GM21367 (cell line): ENCODE measurements around the gene MROH2B.

Experiments
- ATAC-seq: cut with Tn5 transposase; IDR thresholded peaks from one replicate; pipeline ENCODE4 v1.9.1; 2021; ENCODE audit not compliant: unreplicated experiment

Gene MROH2B

DNA sequence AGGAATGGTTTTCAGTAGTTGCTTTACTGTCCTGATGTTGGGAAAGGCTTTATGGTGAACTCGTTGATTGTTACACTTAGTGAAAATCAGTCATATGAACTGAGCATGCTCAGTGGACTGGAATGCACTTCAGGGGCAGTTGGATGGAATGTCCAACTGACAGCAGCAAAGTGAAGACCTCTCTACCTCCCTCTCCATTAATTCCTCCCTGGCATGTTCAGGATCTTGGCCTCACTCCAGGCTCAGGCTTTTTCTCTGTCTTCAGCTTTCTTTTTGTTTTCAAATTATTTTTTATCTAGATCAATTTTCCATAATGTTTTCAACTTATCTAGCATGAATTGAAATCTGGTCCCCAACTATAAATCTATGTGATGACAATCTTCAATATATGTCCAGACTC, at the start of gene MROH2B:
TSS of gene MROH2B (minus strand) at position 101 of the 400 bp plus-strand sequence. CDS start 490 bp downstream, outside the sequence.
- no peak for ATAC-seq

DNA sequence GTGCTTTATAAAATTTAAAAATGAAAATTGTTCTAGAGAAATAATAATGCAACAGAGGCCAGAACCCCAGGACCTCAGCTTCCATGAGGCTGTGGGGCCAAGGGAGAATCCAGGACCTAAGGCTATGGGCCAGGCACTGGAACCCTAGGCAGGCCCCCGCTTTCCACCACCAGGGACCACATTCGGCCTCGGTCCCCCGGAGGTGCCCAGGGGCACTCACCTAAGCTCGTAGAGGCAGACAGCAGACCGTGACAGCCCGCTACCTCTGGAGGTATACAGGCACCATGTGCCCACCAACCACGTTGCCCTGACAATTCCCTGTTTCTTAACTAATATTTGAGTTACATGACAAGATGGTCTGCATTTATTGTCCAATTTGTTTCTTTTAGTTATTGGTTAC, 49.5 kb upstream of the MROH2B start:
- no peak for ATAC-seq

DNA sequence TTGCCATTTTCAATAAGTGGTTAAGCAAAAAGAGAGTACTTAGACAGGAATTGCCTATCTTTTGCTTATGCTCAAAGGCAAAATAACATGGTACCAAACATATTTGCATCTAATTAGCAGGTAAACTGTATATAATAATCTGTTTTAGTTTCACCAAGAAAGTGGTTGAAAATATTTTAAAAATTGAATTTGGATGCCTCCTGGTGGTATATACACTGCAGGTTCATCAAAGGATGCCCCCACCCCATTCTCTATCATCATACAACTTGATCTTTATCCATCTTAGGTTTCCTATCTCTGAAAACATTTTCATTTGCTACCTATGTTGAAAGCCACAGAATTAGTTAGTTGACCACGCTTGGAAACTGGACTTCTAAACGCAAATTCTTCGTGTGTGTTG, 47.0 kb upstream of the MROH2B start:
- ATAC-seq: no peak

DNA sequence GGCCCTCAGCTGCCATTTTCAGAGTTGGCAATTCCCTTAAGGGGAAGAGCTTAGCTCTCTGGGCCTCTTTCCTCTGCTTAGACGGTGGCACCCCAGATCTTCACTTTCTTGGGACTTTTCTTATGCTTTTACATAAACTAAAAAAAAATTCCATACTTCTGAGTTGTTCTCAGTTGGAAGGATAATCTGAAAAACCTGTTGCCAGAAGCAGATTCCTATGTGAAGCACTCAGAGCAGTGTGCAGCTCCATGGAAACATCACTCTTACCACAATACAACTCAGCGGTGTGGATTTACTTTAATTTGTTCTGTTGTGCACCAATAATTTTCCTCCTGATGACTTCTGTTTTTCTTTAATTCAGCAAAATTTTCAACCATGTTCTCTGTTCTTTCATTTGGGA, 44.1 kb upstream of the MROH2B start:
- ATAC-seq: no peak

DNA sequence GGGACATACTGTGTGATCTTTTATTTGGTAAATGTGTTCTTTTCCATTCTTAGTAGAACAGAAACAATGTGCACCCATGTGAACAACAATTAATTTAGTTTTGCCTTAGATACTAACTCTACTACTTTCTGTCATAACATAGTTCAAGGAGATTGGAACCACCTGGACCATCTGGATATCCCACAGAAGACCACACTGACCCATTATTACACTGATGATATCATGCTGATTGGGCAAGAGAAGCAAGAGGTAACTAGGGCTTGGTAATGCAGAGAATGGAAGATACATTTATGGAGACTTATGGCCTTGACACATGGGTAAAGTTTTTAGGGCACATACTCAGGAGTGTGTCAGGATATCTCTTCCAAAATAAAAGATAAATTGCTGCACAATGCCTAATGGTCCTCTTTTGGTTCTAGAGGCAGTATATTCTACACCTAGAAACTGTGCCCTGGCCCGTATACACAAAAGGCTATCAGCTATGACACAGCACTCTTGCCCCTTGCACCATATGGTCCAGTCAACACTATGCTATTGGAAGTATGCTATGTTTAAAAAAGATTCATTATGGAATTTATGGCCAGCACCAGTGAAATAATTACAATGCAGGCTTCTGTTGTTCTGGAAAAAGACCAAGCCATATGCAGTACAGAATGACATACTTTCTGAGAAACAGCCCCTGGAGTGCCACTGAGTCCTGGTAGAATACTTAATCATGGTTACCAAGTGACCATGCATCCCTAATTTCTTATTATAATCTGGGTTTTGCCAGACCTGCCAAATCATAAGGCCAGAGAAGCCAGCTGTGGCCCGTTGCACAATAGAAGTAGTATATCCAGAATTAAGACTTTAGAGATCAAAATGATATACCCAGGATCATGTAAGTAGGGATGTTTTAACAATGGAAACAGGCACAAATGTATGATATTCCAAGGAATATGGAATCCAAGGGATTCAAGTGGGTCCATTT, 41.6 kb upstream of the MROH2B start:
- no peak for ATAC-seq

DNA sequence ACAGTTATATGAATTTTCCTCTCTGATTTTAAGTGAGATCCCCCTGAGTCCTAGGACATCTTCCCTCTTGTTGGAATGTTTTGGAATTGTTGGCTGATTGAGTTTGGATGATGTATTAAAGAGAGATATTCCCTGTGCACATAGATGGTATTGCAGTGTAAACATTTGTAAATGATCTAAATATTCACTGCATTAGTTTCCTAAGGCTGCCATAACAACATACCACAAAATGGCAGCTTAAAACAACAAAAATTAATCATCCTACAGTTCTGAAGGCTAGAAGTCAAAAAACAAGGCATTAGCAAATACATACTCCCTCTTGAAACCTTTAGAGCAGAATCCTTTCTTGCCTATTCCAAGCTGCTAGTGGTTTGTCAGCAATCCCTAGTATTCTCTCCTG, 38.0 kb upstream of the MROH2B start:
- no peak for ATAC-seq

DNA sequence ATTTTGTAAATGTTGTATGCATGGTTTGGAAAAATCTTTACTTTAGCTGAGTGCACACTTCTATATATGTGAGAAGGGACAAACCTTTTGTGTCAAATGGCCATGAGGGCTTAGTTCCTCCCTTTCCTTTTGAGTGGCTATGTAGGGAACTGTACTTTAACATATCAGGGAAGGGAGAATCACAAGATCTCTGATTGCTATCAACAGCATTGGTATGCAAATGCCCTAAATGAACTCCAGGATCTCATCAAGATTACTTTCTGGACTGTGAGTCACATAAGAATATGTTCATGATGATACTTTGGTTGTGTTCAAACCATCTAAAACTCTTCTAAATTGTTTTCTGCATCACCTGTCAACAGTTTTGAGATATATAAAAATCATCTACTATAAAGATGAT, 31.2 kb upstream of the MROH2B start:
- ATAC-seq: no peak

DNA sequence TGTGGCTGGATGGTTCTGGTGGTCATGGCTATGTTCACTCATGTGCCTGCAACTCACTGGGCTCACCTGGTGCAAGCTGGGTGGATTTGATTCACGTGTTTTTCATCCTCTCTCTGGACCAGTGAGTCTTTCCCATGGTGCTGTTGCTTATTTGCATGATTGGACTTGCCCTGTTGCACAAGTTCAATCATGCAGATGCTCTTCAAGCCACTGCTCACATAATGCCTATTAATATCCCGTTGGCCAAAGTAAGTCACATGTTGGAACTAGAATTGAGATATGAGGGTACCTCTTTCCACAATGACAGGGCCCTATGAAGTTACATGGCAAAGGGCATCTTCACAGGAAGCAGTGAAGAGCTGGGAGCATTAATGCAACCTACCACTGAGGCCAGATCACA, 26.5 kb upstream of the MROH2B start:
- no peak for ATAC-seq

DNA sequence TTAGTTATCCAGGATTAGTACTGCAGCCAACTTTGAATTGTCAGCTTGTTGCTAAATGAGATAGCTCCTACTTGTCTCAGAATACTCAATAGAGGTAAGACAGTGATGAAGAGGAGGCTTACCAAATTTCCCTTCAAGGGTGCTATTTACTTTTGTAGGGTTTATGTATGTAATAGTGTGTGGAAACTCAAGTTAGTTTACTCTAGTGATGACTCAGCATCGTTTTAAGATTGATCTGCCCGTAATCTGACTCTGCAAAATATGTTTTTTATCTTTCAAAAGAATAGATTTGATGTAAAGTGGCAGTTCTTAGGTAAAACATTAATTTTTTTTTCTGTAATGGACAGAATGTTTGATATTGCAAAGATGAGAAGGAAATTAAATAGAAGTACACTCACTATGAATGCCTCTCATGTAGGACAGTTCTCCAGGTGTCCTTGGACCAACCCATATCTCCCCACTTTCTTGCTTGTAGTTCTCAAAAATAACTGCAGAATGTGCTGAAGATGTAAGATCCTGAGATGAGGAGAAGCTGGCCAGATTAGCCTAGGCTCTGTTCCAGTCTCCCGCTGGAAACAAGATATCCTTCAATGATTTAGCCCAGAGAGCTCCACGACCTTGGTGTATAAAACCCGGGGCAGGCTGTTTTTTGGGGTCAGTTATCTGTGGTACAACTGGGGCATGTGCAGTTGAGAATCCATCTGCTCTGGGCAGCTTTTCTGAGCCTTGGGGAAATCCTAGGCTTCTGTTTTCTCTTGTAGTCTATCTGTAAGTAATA, 24.4 kb upstream of the MROH2B start:
- no peak for ATAC-seq

DNA sequence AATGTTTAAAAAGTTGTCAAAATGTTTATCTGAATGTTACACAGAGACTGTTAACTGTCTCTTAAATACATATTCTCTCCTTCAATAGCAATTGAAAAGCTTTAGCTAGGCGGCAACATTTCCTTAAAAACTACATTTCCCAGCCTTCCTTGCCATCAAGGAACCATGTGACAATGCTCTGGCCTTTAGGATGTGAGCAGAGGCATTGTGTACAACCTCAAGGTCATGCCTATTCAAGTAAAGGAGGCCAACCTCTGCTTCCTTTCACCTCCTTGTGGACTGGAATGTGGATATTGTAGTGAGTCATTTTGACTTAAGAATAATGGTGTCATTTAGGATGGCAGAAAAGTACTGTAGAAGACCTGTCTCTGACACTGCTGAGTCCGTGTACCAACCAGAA, 23.7 kb upstream of the MROH2B start:
- no peak for ATAC-seq

DNA sequence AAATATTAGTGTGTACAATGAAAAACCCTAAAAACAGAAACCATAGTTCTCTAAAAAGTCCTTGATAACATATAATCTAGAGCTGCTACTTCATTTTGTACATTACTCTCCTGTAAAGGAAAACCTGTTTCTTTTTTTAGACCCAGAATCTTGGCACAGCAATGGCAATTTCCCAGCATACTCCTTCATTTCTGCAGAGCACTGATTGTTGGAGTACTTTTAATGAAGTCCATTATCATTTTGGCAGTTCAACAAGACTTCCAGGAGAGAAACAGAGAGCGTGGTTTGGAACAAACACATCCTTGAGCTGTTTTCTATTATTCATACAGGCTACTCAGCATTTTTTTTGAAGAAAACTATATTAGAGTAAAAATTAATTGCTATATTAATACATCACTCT, 22.7 kb upstream of the MROH2B start:
- ATAC-seq: no peak

DNA sequence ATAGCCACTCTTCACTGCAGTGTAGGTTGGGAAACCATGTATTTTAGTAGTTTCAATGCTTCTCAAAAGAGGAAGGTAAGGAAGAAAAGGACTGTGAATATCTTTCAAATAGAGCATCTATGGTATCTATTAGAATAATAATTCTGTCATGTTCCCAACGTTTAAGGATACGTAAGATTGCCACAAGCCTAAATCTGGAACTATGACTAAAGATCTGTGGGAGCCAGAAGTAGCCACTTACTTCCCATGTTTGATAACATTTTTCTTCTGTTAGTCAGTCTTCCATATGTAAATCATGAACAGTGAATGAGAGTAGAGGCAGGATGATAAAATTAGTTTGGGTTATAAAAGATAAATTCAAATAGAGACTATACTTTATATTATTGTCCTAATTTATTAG, 16.3 kb upstream of the MROH2B start:
- ATAC-seq: no peak

DNA sequence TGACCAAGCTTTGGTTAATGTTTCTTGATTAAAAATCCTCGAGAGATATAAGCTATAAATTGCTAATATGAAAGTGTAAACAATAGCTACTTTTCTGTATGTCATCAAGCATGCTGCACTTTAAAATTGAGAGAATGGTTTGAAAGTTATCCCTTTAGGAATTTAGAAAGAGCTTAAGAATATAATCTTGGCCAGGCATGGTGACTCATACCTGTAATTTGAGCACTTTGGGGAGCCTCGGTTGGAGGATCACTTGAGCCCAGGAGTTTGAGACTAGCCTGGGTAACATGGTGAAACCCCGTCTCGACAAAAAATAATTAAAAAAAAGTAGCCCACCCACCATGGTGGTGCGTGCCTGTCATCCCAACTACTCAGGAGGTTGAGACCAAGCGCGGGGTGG, 12.2 kb upstream of the MROH2B start:
- ATAC-seq: no peak

DNA sequence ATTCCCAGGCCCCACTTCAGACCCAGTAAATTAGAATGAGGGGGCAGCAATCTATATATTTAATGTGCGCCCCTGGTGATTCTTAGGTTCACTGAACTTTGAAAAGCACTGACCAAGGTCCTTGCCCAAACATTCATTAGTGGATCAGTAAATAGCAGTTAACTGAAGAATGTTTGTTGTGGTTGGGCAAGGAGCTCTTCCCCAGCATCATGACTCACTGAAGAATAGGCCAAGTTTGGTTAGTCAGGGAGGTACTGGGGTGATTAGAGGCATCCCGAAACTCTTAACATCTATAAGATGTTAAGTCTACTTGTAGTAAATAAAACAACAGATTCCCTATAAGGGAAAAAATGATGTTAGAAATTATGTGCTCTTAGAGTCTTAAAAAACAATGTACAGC, 833 bp upstream of the MROH2B start:
- ATAC-seq: no peak

DNA sequence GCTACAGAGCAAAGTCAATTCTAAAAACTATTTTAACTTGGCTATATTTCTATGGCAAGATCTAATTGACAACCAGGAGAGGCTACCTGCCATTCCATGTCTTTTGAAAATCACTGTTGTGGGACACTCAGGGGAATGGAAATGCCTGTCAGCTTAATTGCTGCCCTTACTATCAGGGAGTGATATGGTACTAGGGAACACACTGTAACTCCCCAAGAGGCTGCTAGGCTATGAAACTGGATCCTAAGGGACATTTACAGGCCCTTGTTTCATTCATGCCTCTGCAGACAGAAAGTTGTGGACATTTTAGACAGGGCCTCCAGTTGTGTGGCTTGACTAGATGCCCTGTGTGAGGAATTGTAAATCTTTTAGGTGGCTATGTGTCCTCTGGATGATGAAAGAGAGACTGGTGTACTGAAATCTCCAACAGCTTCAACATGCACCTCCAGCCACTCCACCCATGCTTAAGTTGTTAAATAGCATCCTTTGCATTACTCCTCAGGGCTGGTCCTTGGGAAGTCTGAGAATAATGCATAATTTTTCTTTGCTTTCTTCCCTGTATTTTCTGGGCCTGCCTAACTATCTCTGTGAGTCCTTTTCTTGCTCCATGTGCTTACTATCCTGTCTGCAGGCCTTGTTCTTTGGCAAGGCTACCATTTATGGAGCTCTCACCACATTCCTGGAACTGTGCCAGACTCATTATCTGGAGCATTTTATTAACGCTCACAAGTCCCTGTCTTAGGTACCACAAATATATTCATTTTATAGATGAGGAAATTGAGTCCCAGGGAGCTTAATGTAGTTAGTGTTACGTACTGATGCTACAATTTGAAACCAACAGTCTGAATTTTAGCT, 3.2 kb downstream of the MROH2B start:
- ATAC-seq: no peak

DNA sequence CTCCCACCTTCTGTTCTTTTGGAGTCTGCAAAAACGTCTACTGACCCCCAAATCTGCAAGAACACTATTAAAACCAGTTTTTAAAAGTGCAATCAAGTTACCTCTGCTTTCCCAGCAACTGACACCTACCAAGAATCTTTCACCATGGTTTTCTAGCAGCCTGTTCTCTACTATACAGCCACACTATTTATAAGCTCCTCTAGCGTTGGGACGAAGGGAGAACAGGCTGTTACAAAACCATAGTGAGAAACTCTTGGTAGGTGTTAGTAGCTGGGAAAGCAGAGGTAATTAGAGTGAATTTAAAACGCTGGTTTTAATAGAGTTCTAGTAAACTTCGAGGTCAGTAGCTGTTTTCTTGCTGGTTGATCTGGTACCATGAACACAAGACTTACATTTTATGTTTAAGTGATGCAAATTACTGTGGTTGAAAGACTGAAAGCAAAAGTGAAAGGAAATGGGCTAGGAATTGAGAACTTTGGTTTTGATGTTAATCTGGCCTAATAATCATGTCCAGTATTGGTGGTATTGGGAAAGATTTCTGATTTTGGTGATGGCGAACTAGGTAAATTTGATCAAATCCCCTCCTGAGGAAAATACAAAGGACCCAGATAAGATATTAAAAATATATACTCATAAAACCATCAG, 5.3 kb downstream of the MROH2B start:
- no peak for ATAC-seq

DNA sequence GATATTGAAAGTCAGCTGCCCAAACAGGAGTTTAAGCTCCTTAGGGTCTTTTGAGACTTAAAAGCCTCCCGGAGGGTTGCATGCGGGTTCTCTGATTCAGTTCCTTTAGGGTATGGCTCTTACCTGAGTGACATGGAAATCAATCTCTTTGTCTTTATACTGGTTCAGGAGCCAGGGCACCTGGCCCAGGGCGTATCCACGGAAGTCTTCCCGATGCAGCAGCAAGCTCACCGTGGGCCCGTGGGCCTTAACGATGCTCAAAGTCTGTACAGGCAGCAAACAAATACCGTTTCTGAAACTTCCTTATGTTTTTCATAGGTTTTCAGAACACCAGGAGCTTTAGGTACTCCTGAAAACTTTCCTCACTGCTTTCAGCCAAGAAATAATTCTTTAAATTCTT, 13.2 kb downstream of the MROH2B start:
- no peak for ATAC-seq

DNA sequence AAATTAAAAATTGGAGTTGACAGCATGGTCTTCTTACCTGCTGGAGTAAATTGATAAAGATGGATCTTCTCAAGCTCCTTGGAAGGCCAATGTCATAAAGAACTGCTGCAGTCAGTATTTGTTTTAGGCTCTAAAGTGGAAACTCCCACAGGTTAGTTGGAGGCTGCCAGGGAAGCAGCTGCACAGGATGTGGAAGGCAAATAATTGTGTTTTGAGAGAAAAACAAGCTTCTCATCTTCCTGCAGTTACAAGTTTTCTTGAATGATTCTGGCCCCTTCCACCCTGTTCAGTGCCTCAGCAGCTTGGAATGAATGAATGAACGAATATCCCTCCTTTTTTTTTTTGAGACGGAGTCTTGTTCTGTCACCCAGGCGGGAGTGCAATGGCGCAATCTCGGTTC, 13.9 kb downstream of the MROH2B start:
- no peak for ATAC-seq

DNA sequence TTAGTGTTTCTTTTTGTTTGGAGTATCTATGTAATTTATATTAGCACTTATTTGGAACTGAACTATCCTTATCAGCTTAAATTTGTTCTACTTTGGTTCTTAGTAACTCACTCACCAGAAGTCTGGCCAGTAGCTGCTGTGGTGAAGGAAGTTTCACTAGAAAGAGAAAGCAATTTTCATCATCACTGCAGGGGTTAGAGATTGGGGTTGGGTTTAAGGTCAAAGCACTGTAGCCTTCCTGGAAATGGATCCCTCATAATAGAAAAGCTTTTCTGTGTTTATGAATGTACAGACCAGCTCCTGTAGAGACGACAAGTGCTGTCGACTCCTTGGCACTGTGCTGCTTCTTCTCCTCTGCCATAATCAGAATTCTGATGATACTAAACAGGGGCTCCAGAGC, 22.2 kb downstream of the MROH2B start:
- ATAC-seq: no peak

DNA sequence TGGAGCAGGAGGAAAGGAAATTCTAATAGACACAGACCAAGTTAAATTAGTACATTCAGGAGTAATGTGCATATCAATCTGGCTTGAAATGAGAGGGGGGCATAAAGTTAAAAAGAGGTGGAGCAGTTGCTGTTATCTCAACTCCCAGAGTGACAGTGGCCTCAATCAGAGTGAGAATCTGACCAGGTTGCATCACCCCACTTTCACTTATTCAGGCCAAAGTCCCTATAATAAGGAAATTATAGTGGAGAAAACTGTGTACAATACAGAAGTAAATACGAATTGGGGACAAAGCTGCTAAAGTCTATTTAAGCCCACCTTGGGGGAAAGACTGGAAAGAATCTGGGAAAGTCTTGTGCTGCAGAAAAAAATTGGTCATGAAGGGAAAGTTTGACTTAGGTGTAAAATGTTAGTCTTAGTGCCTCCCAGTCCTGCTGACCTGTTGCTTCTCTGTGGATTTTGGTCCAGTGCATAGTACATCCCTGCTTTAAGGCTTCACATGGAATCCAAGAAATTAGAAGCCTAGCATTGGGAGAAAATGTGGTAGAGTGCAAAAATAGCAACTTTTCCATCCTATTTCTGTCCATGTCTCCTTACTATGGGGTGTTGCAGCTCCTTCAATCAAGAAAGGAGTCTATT, 27.9 kb downstream of the MROH2B start:
- no peak for ATAC-seq
